Measurements from ENCODE around the gene ATP2B2.

The ATP2B2 gene

DNA sequence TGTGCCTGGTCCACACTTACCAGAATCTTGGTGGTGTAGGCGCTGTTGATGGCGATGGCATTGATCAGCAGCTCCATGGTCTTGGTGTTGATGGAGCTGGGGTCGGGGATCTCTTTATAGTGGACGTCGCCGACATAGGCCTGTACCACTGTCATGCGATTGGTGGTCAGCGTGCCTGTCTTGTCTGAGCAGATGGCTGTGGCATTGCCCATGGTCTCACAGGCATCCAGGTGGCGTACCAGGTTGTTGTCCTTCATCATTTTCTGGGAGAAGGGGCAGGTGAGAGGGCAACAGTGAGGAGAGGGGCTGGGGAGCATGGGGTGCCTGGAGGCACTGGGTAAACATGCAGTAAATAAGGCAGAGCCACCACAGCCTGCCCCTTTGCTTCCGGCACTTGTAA is 133.6 kb downstream of the ATP2B2 start:
- no peak for ATAC-seq (ENCODE audit: insufficient read depth, low read depth)
- Histone ChIP-seq H3K4me1 (ENCODE audit: insufficient read depth, low read length) (no peaks in the 10 kb centered on the region), H3K4me3 (ENCODE audit: low read depth in 1 of 2, low read length in 2 of 2) (no peak overlapping the region), H3K79me2 (ENCODE audit: insufficient read depth, low read length) (no peaks in the 10 kb centered on the region), H3K9ac (ENCODE audit: low read depth, low read length) (no peak overlapping the region), H3K9me3 (ENCODE audit: insufficient read depth, low read length, severe bottlenecking) (no peaks in the 10 kb centered on the region), H3K36me3 (ENCODE audit: insufficient read depth, low read length) (no peaks in the 10 kb centered on the region), H3K27me3 (ENCODE audit: insufficient read depth, low read length, poor library complexity) (peaks cover 14% of the 10 kb centered on the region), H2AFZ (ENCODE audit: low read depth, low read length) (no peak overlapping the region), H3K27ac (ENCODE audit: low read length) (no peak overlapping the region), H3K4me2 (ENCODE audit: insufficient read depth, low read length) (no peak overlapping the region), H4K20me1 (ENCODE audit: insufficient read depth, low read length) (peaks cover 9% of the 10 kb centered on the region; the same call in 1 of the 2 replicates)
- no peak for TF ChIP-seq EZH2 (IDR thresholded peaks at IDR 0.05; ENCODE audit: borderline replicate concordance, low read depth, low read length, severe bottlenecking)
- TF ChIP-seq, protein P1, sequence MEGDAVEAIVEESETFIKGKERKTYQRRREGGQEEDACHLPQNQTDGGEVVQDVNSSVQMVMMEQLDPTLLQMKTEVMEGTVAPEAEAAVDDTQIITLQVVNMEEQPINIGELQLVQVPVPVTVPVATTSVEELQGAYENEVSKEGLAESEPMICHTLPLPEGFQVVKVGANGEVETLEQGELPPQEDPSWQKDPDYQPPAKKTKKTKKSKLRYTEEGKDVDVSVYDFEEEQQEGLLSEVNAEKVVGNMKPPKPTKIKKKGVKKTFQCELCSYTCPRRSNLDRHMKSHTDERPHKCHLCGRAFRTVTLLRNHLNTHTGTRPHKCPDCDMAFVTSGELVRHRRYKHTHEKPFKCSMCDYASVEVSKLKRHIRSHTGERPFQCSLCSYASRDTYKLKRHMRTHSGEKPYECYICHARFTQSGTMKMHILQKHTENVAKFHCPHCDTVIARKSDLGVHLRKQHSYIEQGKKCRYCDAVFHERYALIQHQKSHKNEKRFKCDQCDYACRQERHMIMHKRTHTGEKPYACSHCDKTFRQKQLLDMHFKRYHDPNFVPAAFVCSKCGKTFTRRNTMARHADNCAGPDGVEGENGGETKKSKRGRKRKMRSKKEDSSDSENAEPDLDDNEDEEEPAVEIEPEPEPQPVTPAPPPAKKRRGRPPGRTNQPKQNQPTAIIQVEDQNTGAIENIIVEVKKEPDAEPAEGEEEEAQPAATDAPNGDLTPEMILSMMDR (IDR thresholded peaks at IDR 0.05; ENCODE audit: borderline replicate concordance, extremely low read depth, low read length, poor library complexity, severe bottlenecking) = no peak
- DNase-seq = no peak

DNA sequence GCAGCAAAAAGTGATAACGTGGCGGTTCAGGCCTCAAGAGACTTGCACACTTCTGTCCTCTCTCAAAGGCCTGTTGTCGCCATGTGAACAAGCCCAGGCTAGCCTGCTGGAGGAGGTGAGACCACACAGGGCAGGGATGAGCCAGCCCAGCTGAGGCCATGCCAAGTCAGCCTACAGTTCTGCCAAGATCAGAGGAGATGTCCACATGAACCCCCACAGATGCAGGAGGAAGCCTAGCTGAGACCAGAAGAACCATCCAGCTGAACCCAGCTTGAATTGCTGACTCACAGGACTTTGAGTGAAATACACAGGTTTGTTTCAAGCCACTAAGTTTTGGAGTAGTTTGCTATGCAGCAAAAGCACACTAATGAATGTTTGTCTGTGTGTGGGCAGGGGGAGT is 134.2 kb downstream of the ATP2B2 start:
- Histone ChIP-seq H3K79me2 (ENCODE audit: insufficient read depth, low read length) (no peaks in the 10 kb centered on the region), H3K4me3 (ENCODE audit: low read depth in 1 of 2, low read length in 2 of 2) (no peak overlapping the region), H4K20me1 (ENCODE audit: insufficient read depth, low read length) (peaks cover 4% of the 10 kb centered on the region; the same call in 1 of the 2 replicates), H3K9me3 (ENCODE audit: insufficient read depth, low read length, severe bottlenecking) (no peaks in the 10 kb centered on the region), H3K27me3 (ENCODE audit: insufficient read depth, low read length, poor library complexity) (peaks cover 14% of the 10 kb centered on the region), H3K9ac (ENCODE audit: low read depth, low read length) (no peak overlapping the region), H3K36me3 (ENCODE audit: insufficient read depth, low read length) (no peaks in the 10 kb centered on the region), H3K4me1 (ENCODE audit: insufficient read depth, low read length) (no peaks in the 10 kb centered on the region), H2AFZ (ENCODE audit: low read depth, low read length) (no peak overlapping the region), H3K27ac (ENCODE audit: low read length) (no peak overlapping the region), H3K4me2 (ENCODE audit: insufficient read depth, low read length) (no peak overlapping the region)
- TF ChIP-seq, protein P1 (IDR thresholded peaks at IDR 0.05; ENCODE audit: borderline replicate concordance, extremely low read depth, low read length, poor library complexity, severe bottlenecking) = no peak
- no peak for TF ChIP-seq EZH2 (IDR thresholded peaks at IDR 0.05; ENCODE audit: borderline replicate concordance, low read depth, low read length, severe bottlenecking)
- no peak for DNase-seq
- no peak for ATAC-seq (ENCODE audit: insufficient read depth, low read depth)

DNA sequence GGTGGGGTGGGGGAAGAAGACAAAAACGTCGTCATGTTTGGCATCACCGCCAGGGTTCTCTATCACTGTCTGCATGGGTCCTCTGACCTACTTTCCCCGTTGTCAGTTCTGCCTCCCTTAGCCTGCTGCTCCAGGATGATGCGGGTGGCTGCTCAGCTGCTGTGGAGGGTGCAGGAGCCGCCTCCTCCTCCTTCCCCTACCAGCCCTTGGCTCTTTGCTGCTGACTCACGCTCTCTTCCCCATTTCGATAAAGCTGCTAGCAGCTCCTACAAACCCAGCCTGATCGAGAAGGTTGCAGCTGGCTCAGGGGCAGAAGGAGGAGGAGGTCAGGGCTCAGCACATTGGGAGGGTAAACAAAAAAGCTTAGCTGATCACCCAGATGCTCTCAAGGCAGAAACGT is 135.0 kb downstream of the ATP2B2 start:
- Histone ChIP-seq H3K9ac (ENCODE audit: low read depth, low read length) (no peak overlapping the region), H3K36me3 (ENCODE audit: insufficient read depth, low read length) (no peaks in the 10 kb centered on the region), H4K20me1 (ENCODE audit: insufficient read depth, low read length) (peaks cover 4% of the 10 kb centered on the region; the same call in 1 of the 2 replicates), H3K4me1 (ENCODE audit: insufficient read depth, low read length) (no peaks in the 10 kb centered on the region), H2AFZ (ENCODE audit: low read depth, low read length) (no peak overlapping the region), H3K4me2 (ENCODE audit: insufficient read depth, low read length) (no peak overlapping the region), H3K79me2 (ENCODE audit: insufficient read depth, low read length) (no peaks in the 10 kb centered on the region), H3K27ac (ENCODE audit: low read length) (no peak overlapping the region), H3K4me3 (ENCODE audit: low read depth in 1 of 2, low read length in 2 of 2) (no peak overlapping the region), H3K9me3 (ENCODE audit: insufficient read depth, low read length, severe bottlenecking) (no peaks in the 10 kb centered on the region), H3K27me3 (ENCODE audit: insufficient read depth, low read length, poor library complexity) (peaks cover 14% of the 10 kb centered on the region)
- no peak for DNase-seq
- peak; percentile 39; the same call in 1 of the 3 replicates for ATAC-seq (ENCODE audit: insufficient read depth, low read depth)
- TF ChIP-seq, protein P1 (IDR thresholded peaks at IDR 0.05; ENCODE audit: borderline replicate concordance, extremely low read depth, low read length, poor library complexity, severe bottlenecking) = no peak
- TF ChIP-seq EZH2 (IDR thresholded peaks at IDR 0.05; ENCODE audit: borderline replicate concordance, low read depth, low read length, severe bottlenecking) = no peak

DNA sequence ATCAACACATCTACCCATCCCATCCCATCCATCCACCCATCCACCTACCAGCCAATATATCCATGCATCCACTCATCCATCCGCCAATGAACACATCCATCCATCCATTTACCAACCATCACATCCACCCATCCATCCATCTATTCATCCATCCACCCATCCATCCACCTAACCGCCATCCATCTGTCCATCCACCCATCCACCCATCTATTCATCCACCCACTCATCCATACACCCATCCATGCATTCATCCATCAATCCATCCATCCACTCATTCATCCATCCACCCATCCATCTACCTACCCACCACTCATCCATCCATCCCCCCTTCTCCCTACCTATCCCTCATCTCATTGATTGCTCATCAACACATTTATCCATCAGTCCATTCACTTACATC is 136.9 kb downstream of the ATP2B2 start:
- TF ChIP-seq EZH2 (IDR thresholded peaks at IDR 0.05; ENCODE audit: borderline replicate concordance, low read depth, low read length, severe bottlenecking) = no peak
- TF ChIP-seq, protein P1 (IDR thresholded peaks at IDR 0.05; ENCODE audit: borderline replicate concordance, extremely low read depth, low read length, poor library complexity, severe bottlenecking) = no peak
- Histone ChIP-seq H3K9ac (ENCODE audit: low read depth, low read length) (no peak overlapping the region), H2AFZ (ENCODE audit: low read depth, low read length) (no peak overlapping the region), H3K4me1 (ENCODE audit: insufficient read depth, low read length) (no peaks in the 10 kb centered on the region), H3K4me2 (ENCODE audit: insufficient read depth, low read length) (no peak overlapping the region), H3K4me3 (ENCODE audit: low read depth in 1 of 2, low read length in 2 of 2) (no peak overlapping the region), H3K27me3 (ENCODE audit: insufficient read depth, low read length, poor library complexity) (peaks cover 14% of the 10 kb centered on the region), H3K9me3 (ENCODE audit: insufficient read depth, low read length, severe bottlenecking) (no peaks in the 10 kb centered on the region), H3K79me2 (ENCODE audit: insufficient read depth, low read length) (no peaks in the 10 kb centered on the region), H3K36me3 (ENCODE audit: insufficient read depth, low read length) (no peaks in the 10 kb centered on the region), H3K27ac (ENCODE audit: low read length) (no peak overlapping the region), H4K20me1 (ENCODE audit: insufficient read depth, low read length) (peaks cover 4% of the 10 kb centered on the region; the same call in 1 of the 2 replicates)
- ATAC-seq (ENCODE audit: insufficient read depth, low read depth) = no peak
- no peak for DNase-seq
